ENCODE measurements around the gene NRG3. TPM values are rescaled to one million over a fixed set of nuclear protein-coding genes. Genes with fewer than 3 reads are reported as not detected.
"Not testable (repeated sequence)": the region's sequence is repeated elsewhere in the genome, so short reads cannot be mapped to it uniquely, and the experiment has no call there.

NRG3 gene
- total RNA-seq, 2 experiments from 2014 or later = not detected

DNA sequence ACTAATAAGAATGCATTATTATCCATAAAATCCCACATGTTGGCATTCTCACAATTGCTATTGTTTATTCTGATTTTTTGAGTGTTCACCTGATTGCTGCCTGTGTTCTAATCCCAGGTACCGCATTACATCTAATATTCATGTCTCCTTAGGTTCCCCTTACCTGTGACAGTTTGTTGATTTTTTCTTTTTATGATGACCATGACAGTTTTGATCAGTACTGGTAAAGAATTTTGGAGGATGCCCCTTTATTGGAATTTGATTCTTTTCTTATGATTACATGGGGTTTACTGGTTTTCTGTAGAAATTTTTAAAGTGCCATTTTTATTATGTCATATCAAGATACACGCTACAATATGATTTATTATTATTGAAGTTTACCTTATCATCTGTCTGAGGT, 1091.1 kb downstream of the NRG3 start:
- peaks cover 2% of the 10 kb centered on the region for H3K9me3 Mint-ChIP-seq (ENCODE audit: low read depth)
- no peaks in the 10 kb centered on the region for H3K4me1 Mint-ChIP-seq

GRCh38 chr10:82968533-82968932, 1093.5 kb downstream of the NRG3 start:
- no peaks in the 10 kb centered on the region for H3K4me1 Mint-ChIP-seq
- ATAC-seq (no peak), DNase-seq (no peak)
- no peaks in the 10 kb centered on the region for H3K36me3 Mint-ChIP-seq
- H3K9me3 Mint-ChIP-seq (ENCODE audit: low read depth) = peaks cover 2% of the 10 kb centered on the region
- CTCF ChIA-PET = no interaction called here
- no peak overlapping the region for H3K4me3 Mint-ChIP-seq
- no peak overlapping the region for H3K27ac Mint-ChIP-seq
- no peaks in the 10 kb centered on the region for H3K27me3 Mint-ChIP-seq

More for the DNA sequence above, 1091.1 kb downstream of the NRG3 start:
- Mint-ChIP-seq H3K27me3 (no peaks in the 10 kb centered on the region), H3K27ac (no peak overlapping the region), H3K4me3 (no peak overlapping the region), H3K36me3 (no peaks in the 10 kb centered on the region)
- ATAC-seq = no peak
- CTCF ChIA-PET = no interaction called here
- DNase-seq = no peak

- Mint-ChIP-seq H3K36me3 (no peaks in the 10 kb centered on the region), H3K4me1 (no peaks in the 10 kb centered on the region), H3K27me3 (no peaks in the 10 kb centered on the region), H3K4me3 (no peak overlapping the region), H3K27ac (no peak overlapping the region), H3K9me3 (ENCODE audit: low read depth) (peaks cover 2% of the 10 kb centered on the region)
- CTCF ChIA-PET = no interaction called here
- ATAC-seq (no peak), DNase-seq (no peak)
Observed at GRCh38 chr10:82969405-82969804, 1094.4 kb downstream of the NRG3 start.

- Mint-ChIP-seq H3K4me3 (no peak overlapping the region), H3K27ac (no peak overlapping the region), H3K36me3 (no peaks in the 10 kb centered on the region), H3K9me3 (ENCODE audit: low read depth) (peaks cover 4% of the 10 kb centered on the region), H3K27me3 (no peaks in the 10 kb centered on the region), H3K4me1 (no peaks in the 10 kb centered on the region)
- DNase-seq = no peak
- no peak for ATAC-seq
- CTCF ChIA-PET = no interaction called here
Observed at GRCh38 chr10:82980321-82980720, 1105.3 kb downstream of the NRG3 start.

DNA sequence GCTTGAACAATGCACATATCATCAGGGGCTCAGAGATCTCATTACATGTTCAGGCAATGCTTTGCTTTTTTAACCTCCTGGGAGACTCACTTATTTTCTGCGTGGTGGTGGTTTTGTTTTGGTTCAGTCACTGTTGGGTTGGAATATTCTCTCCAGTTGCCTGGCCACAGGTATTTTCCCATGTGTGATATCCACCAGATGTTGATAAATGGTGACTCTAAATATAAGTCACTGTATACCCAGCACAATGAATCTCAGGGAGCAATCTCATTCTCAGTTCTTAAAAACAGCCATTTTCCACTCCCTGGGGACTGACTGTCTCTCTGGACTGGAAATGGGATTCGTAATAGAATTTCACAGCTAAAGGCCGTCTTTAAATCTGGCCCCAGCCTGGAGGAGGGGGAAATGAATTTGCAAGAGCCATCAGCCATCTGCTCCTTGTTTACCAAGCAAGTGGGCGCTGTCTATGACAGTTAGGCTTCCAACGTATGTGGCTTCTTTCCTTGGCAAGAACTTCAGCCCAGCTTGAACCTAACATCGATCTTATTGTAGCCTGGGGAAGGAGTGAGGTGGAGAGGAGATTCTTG, 1106.2 kb downstream of the NRG3 start:
- Mint-ChIP-seq H3K27me3 (no peaks in the 10 kb centered on the region), H3K9me3 (ENCODE audit: low read depth) (peaks cover 4% of the 10 kb centered on the region), H3K4me1 (no peaks in the 10 kb centered on the region), H3K27ac (no peak overlapping the region), H3K36me3 (no peaks in the 10 kb centered on the region), H3K4me3 (no peak overlapping the region)
- no peak for ATAC-seq
- no peak for DNase-seq
- CTCF ChIA-PET = no interaction called here

GRCh38 chr10:82982110-82982608, 1107.2 kb downstream of the NRG3 start:
- H3K27me3 Mint-ChIP-seq = no peaks in the 10 kb centered on the region
- CTCF ChIA-PET = no interaction called here
- H3K4me3 Mint-ChIP-seq = no peak overlapping the region
- no peak overlapping the region for H3K27ac Mint-ChIP-seq
- DNase-seq = no peak
- no peaks in the 10 kb centered on the region for H3K36me3 Mint-ChIP-seq
- ATAC-seq = no peak
- H3K9me3 Mint-ChIP-seq (ENCODE audit: low read depth) = peaks cover 4% of the 10 kb centered on the region
- H3K4me1 Mint-ChIP-seq = no peaks in the 10 kb centered on the region

DNA sequence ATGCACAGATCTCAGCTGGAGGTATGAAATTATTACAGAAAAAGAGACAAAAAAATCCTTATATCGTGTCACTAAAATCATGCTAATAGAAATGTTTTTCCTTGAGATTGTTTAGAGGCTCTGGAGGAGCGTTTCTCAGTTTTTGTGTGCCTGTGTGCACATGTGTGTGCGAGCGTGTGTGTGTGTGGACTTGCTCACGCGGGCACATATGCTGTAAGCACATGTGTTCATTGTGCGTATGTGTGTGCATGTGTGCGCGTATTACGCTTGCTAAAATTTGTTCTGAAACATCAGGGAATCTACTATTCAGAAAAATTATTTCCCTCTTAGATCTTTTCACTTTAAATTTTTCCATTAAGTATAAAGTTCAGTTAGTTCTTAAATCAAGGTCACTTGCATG, 1111.2 kb downstream of the NRG3 start:
- DNase-seq = no peak
- Mint-ChIP-seq H3K9me3 (ENCODE audit: low read depth) (peaks cover 2% of the 10 kb centered on the region), H3K4me1 (no peaks in the 10 kb centered on the region), H3K36me3 (no peaks in the 10 kb centered on the region), H3K27ac (no peak overlapping the region), H3K4me3 (no peak overlapping the region), H3K27me3 (no peaks in the 10 kb centered on the region)
- no peak for ATAC-seq
- CTCF ChIA-PET = no interaction called here

- CTCF ChIA-PET; H3K36me3 Mint-ChIP-seq; H3K27ac Mint-ChIP-seq; H3K4me1 Mint-ChIP-seq; H3K9me3 Mint-ChIP-seq (ENCODE audit: low read depth); H3K4me3 Mint-ChIP-seq; ATAC-seq; H3K27me3 Mint-ChIP-seq; DNase-seq: not testable (repeated sequence)
Observed at GRCh38 chr10:83006479-83006878, 1131.5 kb downstream of the NRG3 start.

DNA sequence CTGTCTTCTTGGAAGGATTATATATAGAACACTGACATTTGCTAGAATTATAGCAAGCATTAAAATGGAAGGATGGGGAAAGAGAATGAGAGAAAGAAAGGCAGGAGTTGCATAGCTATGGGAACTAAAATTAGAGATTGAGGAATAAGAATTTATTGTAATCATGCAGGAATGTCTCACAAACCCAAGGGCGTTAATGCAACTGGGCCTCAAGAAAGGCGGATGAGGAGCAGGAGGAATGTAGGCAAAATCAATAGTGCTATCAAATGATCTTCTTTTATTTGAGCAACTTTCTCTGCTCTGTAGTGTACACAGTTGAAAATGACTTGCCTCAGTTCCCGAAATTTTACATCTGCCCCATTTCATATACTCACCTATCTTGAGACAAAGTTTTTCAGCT, 1132.5 kb downstream of the NRG3 start:
- CTCF ChIA-PET = no interaction called here
- Mint-ChIP-seq H3K27ac (no peak overlapping the region), H3K4me1 (no peaks in the 10 kb centered on the region), H3K4me3 (no peak overlapping the region), H3K36me3 (no peaks in the 10 kb centered on the region), H3K9me3 (ENCODE audit: low read depth) (peaks cover 5% of the 10 kb centered on the region), H3K27me3 (no peaks in the 10 kb centered on the region)
- DNase-seq (no peak), ATAC-seq (no peak)

DNA sequence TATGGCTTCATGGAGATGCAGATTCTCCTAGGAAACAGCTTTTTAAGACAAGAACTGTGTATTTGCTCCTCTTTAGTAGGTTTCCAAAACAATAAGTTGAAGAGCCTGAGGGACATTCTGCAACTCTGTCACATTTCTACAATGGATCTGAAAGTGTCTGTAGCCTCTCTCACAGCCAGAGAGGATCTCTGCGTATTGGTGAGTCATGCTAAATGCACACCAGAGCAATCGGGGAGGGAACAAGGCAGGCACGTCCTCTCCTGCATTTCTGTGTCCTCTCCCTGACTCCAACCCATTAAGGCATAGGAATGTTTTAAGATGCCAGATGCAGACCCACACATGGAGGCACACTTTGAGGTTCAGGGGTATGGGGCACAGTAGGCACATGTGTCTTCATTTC, 1137.9 kb downstream of the NRG3 start:
- Mint-ChIP-seq H3K9me3 (ENCODE audit: low read depth) (peaks cover 2% of the 10 kb centered on the region), H3K27ac (no peak overlapping the region), H3K4me3 (no peak overlapping the region), H3K4me1 (no peaks in the 10 kb centered on the region), H3K36me3 (no peaks in the 10 kb centered on the region), H3K27me3 (no peaks in the 10 kb centered on the region)
- CTCF ChIA-PET = no interaction called here
- ATAC-seq = no peak
- DNase-seq = no peak

- Mint-ChIP-seq H3K27me3 (no peaks in the 10 kb centered on the region), H3K4me1 (no peaks in the 10 kb centered on the region), H3K27ac (no peak overlapping the region), H3K4me3 (no peak overlapping the region), H3K9me3 (ENCODE audit: low read depth) (peaks cover 15% of the 10 kb centered on the region), H3K36me3 (no peaks in the 10 kb centered on the region)
- CTCF ChIA-PET = no interaction called here
- ATAC-seq (no peak), DNase-seq (no peak)
Observed at GRCh38 chr10:83017076-83017867, 1142.3 kb downstream of the NRG3 start.

DNA sequence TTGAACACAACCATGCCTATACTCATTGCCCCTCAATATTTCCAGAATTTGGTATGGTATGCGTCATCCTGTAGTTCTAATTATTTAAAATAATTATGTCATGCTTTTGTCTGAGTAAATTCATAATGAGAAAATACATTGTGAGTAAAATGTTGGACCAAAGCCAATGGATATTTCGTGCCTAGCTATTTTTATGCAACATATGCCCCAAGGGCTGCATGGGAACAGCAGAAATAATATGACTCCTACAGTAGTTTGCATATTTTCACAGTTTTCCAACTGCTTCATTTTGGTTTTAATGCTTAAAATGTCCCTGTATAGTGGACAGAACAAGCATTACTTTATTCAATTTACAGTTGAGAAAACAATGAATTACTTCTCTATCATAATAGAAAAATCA, 1148.7 kb downstream of the NRG3 start:
- H3K27me3 Mint-ChIP-seq = no peaks in the 10 kb centered on the region
- H3K4me1 Mint-ChIP-seq = no peaks in the 10 kb centered on the region
- H3K36me3 Mint-ChIP-seq = no peaks in the 10 kb centered on the region
- no peak for ATAC-seq
- H3K9me3 Mint-ChIP-seq (ENCODE audit: low read depth) = peaks cover 23% of the 10 kb centered on the region
- no peak overlapping the region for H3K27ac Mint-ChIP-seq
- H3K4me3 Mint-ChIP-seq = no peak overlapping the region
- DNase-seq = no peak
- CTCF ChIA-PET = no interaction called here
